ENCODE data around the gene CDH13.

CDH13 gene

DNA sequence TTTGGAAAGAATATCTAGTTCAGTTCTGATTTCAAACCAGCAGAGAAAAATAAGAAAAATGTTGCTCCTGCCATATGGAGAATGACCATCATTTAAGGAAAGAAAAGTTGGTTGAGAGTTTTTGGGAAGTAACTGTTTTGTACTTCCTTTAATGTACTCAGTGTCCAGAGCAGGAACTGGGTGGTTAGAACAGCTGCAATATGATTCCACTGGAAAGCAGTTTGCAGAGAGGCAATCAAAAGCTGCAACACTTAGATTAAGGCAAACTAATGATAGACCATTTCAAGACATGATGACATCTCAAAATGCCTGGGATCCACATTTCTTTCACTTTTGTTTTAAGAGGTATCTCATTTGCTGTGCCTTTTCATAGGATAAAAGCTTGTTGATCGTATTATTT lies 867.7 kb downstream of the CDH13 start:
- DNase-seq (ENCODE audit: low read depth in 3 of 3) = no peak

DNA sequence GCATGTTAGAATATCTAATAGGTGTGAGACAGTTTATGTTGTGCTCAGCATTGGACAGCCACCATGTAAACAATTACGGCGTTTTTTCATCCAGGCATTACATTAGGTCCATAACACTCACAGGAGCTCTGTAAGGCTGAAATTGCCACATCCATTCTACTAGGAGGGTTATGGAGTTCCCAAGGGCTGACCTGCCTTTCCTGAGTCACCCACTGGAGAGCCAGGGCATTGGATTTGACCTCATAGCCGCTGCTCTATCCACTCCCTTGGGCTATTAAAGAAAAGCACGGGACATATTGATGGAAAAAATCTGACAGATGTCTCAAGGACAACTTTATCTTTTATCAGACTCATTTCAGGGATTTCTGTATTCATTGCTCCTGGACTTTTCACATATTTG lies 874.7 kb downstream of the CDH13 start:
- no peak for DNase-seq (ENCODE audit: low read depth in 3 of 3)

DNA sequence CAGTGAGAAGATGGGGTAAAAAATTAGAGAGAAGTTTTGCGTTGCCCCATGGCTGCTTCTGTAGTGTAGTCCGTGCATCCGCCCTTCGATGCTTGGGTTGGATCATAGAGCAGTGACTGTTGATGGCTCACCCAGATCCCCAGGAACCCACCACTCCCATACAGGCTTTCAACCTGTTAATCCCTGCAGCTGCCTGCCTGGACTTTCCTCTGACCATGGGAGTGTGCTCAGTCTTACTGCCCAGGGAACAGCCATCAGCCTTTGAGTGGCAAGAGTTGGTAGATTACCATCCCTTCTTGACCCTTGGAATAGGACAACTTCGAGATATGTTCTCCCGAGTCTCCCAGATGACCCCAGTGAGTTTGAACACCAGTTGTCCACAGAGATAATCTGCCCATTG lies 881.5 kb downstream of the CDH13 start:
- DNase-seq (ENCODE audit: low read depth in 3 of 3) = no peak

DNA sequence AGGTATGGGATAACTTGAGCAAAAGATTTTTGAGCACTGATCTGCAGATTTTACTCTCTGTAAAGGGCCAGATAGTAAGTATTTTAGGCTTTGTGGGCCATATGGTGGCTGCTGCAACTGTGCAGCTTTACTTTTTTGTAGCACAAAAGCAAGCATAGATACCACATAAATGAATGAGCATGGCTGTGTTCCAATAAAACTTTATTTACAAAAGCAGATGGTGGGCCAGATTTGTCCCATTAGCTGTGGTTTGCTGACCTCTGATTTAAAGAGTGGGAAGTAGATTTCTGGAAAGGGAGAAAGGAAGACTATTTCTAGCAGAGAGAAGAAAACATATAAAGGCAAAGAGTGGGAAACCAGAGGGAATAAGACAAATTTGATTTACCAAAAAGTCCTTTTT lies 882.5 kb downstream of the CDH13 start:
- DNase-seq (ENCODE audit: low read depth in 3 of 3) = no peak

DNA sequence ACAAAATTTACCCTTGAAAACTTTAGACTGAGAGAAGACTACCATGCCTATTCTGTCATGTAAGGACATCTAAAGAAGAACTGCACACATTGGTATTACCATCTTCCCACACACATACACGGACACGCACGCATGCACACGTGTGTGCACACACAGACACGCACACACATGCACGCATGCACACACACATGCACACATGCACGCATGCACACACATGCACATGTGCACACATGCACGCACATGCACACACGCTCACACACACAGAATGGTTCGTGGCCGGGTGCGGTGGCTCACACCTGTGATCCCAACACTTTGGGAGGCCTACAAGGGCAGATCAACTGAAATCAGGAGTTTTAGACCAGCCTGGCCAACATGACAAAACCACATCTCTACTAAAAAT lies 884.1 kb downstream of the CDH13 start:
- no peak for DNase-seq (ENCODE audit: low read depth in 3 of 3)

DNA sequence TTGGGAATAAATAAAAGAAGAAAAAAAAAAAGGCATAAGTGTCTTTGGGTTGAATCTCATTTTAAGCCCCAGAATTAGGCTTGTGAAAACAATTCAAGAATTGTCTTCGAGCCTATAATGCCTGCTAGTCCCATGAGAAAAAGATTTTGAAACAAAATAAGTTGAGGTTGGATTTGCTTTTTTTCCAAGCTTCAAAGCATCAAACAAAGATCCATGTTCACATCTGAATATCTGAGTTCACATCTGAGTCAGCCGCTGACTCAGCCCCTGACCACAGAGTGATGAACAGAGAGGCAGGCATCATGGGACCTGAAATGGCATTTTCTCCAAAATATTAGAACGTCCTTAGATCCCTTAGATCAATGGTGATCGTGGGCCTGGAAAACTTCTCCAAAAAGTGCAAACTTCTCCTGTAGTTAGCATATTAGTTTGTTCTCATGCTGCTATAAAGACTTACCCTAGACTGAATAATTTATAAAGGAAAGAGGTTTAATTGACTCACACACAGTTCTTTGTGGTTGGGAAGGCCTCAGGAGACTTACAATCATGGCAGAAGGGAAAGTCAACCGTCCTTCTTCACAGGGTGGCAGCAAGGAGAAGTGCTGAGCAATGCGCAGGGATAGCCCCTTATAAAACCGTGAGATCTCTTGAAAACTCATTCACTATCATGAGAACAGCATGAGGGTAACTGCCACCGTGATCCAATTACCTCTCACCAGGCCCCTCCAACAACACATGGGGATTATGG lies 886.4 kb downstream of the CDH13 start:
- DNase-seq (ENCODE audit: low read depth in 3 of 3) = no peak

DNA sequence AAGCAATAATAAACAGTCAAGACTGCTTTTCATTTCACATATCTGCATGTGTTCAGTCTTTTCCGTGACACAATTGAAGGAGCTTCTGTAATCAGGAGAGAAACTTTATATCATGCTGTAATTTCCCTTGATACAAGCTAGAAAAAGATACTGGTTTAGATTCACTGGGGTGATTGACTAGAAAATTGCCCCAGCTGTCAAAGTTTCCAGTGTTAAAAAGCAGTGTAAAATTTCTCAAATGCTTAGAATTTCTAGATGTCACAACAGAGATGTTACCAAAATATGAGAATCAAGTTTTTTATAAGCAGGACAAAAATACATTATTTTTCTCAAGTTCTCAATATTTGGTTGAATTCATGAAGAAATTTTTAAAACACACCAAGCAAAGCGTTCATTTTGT lies 888.6 kb downstream of the CDH13 start:
- no peak for DNase-seq (ENCODE audit: low read depth in 3 of 3)

DNA sequence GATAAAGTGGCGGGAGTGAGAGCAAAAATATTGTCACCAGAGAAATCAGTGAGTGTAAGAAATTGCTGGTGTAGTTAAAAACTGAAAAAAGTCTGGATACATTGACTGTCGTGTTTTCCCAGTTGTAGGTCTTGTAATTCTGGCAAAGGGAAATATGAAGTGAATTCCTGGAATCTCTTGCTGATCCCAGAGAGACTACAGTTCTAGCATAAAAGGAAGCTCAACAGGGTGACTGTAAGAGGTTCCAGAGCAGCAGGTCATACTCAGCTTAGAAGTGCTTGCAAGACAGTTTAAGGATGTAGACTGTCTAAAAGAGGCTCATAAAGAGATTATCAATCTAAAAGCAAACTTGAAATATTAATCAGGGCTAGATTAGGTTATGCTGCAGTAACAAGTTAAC lies 890.2 kb downstream of the CDH13 start:
- DNase-seq (ENCODE audit: low read depth in 3 of 3) = no peak

DNA sequence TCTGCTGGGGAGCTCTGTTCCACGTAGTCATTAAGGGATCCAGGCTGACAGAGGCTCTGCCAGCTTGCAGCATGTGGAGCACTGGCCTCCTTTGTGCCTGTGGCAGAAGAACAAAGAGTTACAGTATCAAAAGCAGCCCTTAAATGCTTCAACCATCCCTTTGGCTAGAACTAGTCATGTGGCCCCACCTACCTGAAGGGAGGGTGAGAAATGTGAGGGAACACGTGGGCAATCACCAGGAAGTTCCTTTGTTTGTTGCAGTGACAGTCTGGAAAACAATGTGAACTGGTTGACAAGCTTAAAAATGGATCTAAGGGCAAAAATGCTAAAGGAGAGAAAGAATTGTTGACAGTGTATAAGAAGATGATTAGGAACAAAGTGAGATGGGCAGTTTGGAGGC lies 890.6 kb downstream of the CDH13 start:
- DNase-seq (ENCODE audit: low read depth in 3 of 3) = no peak

DNA sequence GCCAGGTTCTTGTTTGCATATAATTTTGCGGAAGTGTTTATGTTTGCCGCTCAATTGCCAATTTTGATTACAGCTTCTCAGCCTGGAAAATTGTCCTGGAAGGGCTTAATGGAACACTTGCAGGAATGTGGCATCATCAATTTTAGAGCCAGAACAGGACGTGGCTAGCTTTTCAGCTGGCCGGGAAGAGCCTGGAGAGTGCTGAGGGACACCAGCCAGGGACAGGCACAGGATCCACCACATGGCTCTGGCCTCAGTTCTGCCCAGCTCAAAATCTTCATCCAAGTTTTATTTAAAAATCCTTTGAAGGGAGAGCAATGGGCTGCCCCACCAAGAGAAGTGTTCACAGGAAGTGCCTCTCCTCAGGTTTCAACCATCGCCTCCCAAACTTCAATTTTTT lies 893.8 kb downstream of the CDH13 start:
- no peak for DNase-seq (ENCODE audit: low read depth in 3 of 3)

DNA sequence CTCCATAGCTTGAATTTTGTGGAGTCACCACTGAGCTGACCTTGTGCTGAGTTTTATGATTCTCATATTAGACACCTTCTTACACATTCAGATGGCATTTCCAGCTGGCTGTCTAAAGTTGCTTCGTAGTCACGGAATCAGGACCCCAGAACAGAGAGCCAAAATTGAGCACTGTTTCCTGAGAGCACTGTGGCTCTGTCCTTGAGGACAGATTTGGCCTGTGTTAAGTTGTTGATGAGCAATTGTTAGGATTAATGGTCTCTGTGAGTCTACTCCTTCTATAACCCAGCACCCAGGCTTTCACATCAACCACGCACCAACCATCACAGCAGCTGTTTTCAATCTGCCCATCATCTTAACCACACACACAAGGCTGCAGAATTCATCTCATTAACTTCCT lies 903.5 kb downstream of the CDH13 start:
- no peak for DNase-seq (ENCODE audit: low read depth in 3 of 3)

DNA sequence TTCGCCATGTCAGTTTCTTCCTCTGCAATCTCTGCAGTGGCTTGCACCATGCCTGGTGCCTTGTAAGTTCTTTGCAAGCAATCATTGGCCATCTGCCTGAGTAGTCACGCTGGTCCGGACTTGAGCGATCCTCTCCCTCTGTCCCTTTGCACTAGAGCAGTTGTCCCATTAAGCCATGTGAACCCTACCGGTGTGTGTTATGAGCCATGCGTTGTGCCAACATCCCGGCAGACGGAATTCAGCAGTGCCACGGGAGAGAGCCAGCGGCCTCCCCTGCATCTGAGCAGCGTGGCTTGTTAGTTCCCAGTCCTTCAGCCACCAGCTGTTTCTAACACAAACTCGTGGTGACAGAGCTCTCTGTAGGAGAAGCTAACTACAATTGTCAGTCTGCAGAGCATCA lies 905.9 kb downstream of the CDH13 start:
- no peak for DNase-seq (ENCODE audit: low read depth in 3 of 3)

DNA sequence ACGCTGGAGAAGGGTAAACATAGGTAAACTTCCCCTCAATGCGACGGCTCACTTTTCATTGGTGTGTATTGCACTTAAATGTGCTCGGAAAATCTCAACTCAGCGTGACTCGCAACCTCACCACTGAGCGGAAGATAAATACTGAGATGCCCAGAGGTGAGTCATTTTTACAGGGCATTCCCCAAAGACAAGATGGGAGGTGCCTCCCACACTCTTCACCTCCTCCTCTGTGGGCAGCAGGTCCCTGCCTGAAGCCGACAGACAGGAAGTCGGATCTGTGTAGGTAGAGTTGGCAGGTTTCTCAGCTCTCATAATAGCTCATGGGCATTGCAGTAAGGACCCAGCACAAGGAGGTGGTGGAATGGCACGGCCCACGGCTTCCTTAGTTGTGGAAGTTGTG lies 906.4 kb downstream of the CDH13 start:
- no peak for DNase-seq (ENCODE audit: low read depth in 3 of 3)

DNA sequence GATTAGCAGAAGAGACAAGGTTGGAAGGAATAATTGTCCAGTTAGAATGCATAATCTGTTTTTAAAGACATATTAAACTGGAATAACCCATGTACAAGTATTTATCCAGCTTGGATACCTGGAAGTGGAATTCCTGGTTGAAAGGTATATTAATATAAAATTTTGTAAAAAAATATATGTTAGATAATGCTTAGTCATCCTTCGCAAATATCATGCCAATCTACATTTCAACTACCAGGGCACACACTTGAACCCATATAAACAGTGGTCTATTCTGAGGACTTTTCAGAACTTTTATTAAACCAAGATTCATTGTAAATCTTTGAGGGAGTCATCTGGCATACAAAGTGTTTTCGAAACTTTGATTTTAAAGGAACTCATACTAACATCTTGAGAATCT lies 911.9 kb downstream of the CDH13 start:
- no peak for DNase-seq (ENCODE audit: low read depth in 3 of 3)

DNA sequence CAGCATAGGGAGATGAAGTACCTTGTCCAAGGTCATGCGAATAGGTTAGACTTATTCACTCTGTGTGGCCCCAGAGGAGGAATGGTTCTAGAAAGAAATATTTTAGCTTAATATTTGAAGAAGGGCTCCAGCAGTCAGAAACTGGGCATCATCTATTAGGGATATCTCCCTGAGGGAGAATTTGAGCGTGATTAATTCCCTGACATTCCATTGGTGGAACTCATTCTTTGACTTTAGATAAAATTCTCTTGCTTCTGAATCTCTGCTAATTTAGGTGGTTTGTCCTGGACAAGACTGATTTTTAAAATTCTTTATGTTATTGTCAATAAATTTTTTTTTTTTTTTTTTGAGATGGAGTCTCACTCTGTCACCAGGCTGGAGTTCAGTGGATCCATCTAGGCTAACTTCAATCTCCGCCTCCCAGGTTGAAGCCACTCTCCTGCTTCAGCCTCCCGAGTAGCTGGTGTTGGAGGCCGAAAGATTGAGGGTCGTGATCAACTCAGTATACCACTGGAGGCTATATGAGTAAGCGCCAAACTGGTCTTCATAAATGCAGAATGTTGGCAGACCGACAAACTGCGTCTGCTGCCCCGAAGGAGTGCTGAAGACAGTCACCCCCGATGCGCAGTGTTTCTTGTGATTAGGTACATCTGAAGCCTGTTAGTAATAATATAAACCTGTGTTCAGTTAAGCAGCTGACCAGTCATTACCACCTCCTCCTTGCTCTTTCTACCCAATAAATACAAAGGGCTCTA lies 913.1 kb downstream of the CDH13 start:
- no peak for DNase-seq (ENCODE audit: low read depth in 3 of 3)

DNA sequence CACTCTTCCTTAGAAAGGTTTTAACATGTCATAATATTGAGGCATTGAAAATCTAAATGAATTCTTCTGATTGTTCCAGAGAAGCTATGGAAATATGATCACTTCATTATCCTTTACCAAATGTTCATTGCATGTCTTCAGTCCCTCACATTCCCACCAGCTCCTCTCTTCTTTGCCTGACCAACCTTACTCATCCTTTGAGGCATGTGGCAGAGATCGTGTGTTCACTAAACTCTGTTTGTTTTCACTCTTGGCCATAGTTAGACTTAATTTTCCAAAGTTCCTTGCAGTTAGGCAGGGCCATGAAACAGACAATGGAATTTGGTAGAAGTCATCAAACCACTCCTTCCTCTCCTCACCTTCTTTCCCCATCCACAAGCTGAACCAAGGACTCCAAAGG lies 914.5 kb downstream of the CDH13 start:
- DNase-seq (ENCODE audit: low read depth in 3 of 3) = no peak

DNA sequence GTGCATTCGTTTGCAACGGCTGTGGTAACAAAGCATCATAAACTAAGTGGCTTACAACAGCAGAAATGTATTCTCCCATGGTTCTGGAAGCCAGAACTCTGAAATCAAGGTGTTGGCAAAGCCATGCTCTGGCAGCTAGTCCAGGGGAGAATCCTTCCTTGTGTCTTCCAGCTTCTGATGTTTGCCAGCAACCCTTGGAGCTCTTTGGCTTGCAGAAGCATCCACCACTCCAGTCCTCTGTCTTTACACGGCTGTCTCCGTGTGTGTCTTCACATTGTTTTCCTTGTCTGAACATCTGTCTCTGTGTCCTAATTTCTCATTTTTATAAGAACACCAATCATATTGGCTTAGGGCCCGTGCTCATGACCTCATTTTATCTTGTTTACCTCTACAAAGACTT lies 915.7 kb downstream of the CDH13 start:
- DNase-seq (ENCODE audit: low read depth in 3 of 3) = no peak

DNA sequence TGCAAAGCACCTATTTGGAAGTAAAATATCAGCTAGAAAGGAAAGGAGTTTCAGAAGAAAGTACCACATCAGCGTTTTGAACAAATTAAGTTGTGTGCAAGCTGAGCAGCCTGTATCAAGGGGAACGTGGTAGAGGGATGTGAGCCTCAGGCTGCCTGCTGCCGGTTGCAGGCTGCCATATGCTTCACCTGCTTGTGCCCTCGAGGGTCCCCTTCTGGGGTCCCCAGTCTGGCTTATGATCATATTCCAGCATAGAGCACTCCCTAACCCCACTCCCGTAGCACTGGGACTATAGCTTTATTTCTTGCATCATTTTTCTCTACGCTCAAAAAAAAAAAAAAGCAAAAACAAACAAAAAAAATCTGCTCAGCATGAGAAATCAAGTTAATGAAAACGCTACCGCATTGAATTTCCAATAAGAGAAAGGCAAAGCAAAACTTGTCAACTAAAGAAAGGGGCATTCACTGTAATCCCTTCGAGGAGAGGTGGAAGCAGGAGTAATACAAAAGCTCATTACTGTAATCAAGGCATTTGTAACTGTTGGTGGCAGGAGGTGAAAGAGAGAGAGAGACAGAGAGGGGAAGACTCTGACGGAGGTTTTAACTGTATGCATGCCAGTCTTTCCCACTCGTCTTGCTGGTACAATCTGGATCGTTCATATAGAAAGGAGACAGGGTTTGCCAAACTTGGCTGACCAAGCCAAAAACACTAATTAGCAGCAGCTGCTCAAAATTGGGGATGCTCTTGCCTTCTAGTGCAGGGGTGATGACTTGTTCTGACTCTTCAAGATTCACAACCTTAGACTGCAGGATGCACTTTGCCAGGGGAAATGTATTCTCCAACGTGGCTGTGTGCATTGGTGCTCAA lies 922.8 kb downstream of the CDH13 start:
- DNase-seq (ENCODE audit: low read depth in 3 of 3) = no peak

DNA sequence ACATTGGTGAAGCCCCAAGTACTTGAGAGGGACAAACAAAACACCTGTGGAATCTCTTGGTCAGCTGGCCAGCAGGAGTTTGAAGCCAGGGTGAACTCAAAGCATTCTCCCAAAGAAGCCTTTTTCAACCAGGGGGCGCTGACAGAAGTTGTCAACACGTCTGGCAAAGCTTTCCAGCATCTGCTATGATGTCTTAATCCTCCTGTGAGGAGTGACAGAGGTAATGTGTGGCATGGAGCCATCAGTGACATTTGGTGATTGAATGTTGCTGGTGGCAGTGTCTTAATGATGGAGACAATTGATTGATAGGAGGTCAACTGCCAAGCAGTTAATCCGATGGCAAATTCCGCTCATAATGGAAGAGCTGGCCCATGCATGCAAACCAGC lies 923.4 kb downstream of the CDH13 start:
- DNase-seq (ENCODE audit: low read depth in 3 of 3) = no peak

DNA sequence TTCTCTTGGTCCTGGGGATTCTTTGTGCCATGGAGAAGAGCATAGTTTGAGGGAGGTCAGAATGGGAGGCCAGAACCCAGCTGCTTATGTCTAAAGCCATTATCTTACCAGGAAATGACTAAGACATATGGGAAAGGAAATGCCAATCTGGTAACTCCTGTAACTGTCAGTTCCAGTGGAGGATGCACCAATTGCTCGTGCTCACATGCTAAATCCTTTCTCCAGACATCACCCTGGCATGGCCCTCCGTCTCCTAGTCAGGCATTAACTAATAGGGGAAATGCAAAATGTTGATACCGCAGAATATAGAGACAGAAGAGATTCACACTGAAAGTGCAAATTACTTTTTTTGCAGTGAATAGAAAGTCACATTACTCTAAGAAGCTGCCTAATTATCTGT lies 925.5 kb downstream of the CDH13 start:
- no peak for DNase-seq (ENCODE audit: low read depth in 3 of 3)

DNA sequence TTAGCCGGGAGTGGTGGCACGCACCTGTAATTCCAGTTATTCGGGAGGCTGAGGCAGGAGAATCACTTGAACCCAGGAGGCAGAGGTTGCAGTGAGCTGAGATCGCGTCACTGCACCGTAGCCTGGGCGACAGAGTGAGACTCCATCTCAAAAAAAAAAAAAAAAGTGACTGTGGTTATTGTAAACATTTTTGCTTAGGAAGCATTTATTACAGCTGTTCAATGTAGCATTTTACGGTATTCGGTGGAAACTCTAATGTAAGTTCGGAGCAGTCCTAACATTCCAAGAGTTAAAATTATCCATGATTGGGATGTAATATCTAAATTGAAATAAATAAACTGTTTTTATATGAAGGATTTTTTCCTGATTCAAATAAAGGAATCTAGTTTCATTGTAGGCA lies 926.2 kb downstream of the CDH13 start:
- DNase-seq (ENCODE audit: low read depth in 3 of 3) = no peak

DNA sequence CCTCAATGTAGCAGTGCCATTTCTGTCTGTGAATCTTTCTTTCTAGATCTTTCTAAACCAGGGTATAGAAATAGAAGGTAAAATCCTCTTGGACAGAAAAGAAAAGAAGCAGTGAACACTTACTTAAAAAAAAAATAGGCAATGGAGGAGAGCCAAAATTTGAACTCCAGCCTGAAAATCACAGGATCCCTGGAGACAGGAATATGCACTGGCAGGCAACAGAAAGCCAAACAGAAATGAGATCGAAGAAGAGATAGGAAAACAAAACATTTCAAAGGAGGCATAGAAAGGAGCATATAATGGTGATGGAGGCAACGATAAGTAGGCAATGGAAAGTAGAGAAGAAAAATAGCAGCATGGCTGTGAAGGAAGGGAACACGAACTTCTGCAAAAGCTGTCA lies 927.3 kb downstream of the CDH13 start:
- no peak for DNase-seq (ENCODE audit: low read depth in 3 of 3)

DNA sequence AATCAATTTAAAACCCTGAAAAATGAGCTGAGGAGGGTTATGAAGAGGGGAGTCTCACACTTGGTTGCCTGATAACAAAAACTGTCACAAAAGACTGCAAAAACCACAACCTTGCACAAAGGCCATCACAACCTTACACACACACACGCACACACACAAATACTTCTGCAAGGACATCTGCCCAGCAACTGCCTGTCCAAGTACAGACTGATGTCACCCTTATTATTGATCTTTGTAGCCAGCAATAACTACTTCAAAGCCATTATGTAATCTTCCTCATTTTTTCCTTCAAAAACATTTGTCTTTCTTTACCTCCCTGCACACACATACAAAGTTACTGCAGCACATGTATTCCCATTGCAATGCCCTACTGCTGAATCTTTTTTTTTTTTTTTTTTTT lies 927.8 kb downstream of the CDH13 start:
- no peak for DNase-seq (ENCODE audit: low read depth in 3 of 3)

All from stimulated activated CD4-positive, alpha-beta T cell treated with anti-CD3 and anti-CD28 coated beads, TNF-alpha, amount 100 ng/mL, for 24 hours (primary cell).